Nasal cavity respiratory epithelium epithelial cell of viscerocranial mucosa (primary cell): ENCODE data around the gene UQCRQ. TPM values are rescaled to one million over a fixed set of nuclear protein-coding genes. Genes with fewer than 3 reads are reported as not detected.

Source experiments
- total RNA-seq: library from RNA; depleted of rRNA; stranded (reverse); fragments of >200 nt; gene quantifications from 2 replicates; pipeline ENCODE4 v1.2.3, GENCODE V29; 2014

The UQCRQ gene
- total RNA-seq, result 67.3 and 107 TPM in 2 replicates

GRCh38 chr5:132866342-132867045, at the start of gene UQCRQ, which contains the start of gene GDF9:
UQCRQ (plus strand) TSS chr5:132866642; CDS start chr5:132866882, 240 bp downstream.
GDF9 (minus strand) TSS chr5:132866469; CDS start chr5:132864533, 1,936 bp downstream.

DNA sequence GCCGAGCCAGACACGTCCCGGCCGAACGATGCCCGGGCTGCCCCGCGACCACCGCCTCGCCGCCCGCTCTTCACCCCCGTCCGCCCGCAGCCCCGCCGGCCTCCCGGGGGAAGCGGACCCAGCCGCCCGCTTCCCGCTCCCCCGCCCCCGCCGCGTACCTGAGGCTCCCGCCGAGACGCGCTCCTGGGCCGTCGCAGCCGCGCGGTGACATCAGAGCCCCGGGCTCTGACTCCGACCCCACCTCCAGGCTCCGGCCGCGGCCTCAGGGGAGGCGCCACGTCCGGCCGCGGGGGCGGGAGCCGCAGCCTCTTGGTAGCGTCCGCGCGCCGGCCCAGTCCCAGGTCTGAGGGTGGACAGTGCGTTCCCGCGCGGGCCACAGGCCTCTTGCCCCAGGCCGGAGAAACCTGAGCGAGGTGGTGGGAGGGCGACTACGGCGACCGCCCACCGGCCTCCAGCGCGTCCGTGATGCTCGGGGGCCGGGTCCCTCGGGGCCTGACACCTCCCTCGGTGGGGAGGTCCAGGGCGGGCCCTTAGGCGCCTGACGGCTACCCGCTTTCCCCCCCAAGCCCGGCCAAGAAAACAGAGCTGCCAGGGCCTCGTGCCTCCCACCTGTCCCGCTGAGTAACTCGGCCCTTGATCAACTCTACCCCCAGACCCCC, 35.9 kb upstream of the UQCRQ start, which contains the start of gene SHROOM1:
Gene SHROOM1, minus strand, starts transcription at position 212 of the 659 bp plus-strand sequence. CDS start 4,507 bp downstream, outside the sequence.

DNA sequence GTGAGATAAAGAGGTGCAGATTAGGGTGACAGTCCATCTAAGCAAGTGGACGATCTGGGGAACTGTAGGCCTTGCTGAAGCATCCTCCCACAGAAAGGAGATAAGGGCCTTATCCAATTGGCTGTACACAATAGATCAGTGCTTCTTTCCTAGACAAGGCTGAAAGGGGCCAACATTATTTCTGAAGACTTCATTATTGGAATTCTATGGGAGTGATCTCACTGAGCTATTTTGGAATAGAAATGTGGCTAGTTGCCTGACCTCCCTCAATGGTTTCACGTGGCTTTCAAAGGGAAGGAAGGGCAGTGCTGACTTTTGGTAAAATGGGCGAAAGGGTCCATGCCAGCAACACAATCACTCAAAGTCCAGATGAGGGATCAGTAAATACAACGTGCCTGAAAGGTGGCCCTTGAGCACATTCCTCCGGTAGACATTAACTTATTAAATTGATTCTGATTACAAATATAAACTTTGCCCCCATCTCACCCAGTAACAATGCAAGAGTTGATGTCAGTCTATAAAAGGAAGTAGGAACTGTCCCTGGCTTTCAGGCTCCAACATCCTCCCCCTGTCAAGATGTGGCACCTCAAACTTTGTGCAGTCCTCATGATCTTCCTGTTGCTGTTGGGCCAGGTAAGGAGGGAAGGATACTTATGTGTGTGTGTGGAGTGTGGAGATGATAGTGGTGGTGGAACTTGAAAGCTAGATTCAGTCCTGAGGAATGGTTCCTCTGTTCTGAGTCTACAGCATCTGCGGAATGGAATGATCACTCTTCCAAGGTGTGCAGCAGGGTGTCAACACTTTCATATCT, 6.9 kb downstream of the UQCRQ start, which contains the start of gene LEAP2:
Gene LEAP2, plus strand, starts transcription at position 550 of the 811 bp plus-strand sequence. Its CDS starts 27 bp downstream, at position 577.

Other genes with a start within 250 kb of the UQCRQ start
- not detected in 2 replicates for gene IL13, start 208.5 kb upstream of the UQCRQ start, total RNA-seq
- gene IL4, start 192.7 kb upstream of the UQCRQ start, total RNA-seq, result not detected in 2 replicates
- 10.6 and 14.4 TPM in 2 replicates for gene KIF3A, start 129.1 kb upstream of the UQCRQ start, total RNA-seq
- gene CCNI2, start 119.2 kb upstream of the UQCRQ start, total RNA-seq, result 0.28 TPM in 1 of 2 replicates, not detected in the other
- gene SEPTIN8, start 89.4 kb upstream of the UQCRQ start, total RNA-seq, result 20.5 and 43.4 TPM in 2 replicates
- not detected in 2 replicates for gene SOWAHA, start 53.3 kb upstream of the UQCRQ start, total RNA-seq
- 0.68 and 3.1 TPM in 2 replicates for gene SHROOM1, start 36.0 kb upstream of the UQCRQ start, total RNA-seq
- 0.34 and 0.57 TPM in 2 replicates for gene GDF9, start 173 bp upstream of the UQCRQ start, total RNA-seq
- gene LEAP2, start 7.0 kb downstream of the UQCRQ start, total RNA-seq, result under 0.01 and 0.28 TPM in 2 replicates
- gene AFF4, start 97.0 kb downstream of the UQCRQ start, total RNA-seq, result 49.6 and 94.7 TPM in 2 replicates
- gene ZCCHC10, start 159.9 kb downstream of the UQCRQ start, total RNA-seq, result 14.4 and 15.4 TPM in 2 replicates
- gene HSPA4, start 185.4 kb downstream of the UQCRQ start, total RNA-seq, result 178 and 215 TPM in 2 replicates